ENCODE results near the gene CAP2.

Gene CAP2

GRCh38 chr6:17450832-17451231 lies 57.4 kb downstream of the CAP2 start:
- WGBS, 2 donors (ENCODE audit: extremely low coverage in 2 of 2, insufficient read length in 2 of 2, insufficient replicate concordance in 1 of 2): no CpG with 5 or more reads among the region's 5 CpGs
- H3K27ac ChIP-seq (replicated peaks; ENCODE audit: low read length): no peak overlapping the region
- no peak overlapping the region for H3K4me2 ChIP-seq (ENCODE audit: insufficient read depth, low read length, poor library complexity, severe bottlenecking)
- no peak overlapping the region for H4K91ac ChIP-seq (ENCODE audit: low read depth, low read length, poor library complexity)
- no peaks in the 10 kb centered on the region for H3K79me1 ChIP-seq (ENCODE audit: low read depth, low read length)
- H3K36me3 ChIP-seq (replicated peaks in 1 of 2; ENCODE audit: control insufficient read depth in 2 of 2, insufficient read depth in 2 of 2, low read length in 2 of 2): no peaks in the 10 kb centered on the region
- H3K18ac ChIP-seq (ENCODE audit: low read length): no peak overlapping the region
- no peak overlapping the region for H2AFZ ChIP-seq (ENCODE audit: low read length)
- H3K14ac ChIP-seq (ENCODE audit: low read length): no peak overlapping the region
- H3K4me1 ChIP-seq (ENCODE audit: control insufficient read depth in 2 of 2, insufficient read depth in 1 of 2, low read depth in 1 of 2, low read length in 2 of 2): peaks cover 0 to 4% of the 10 kb centered on the region in 2 donors
- H2BK12ac ChIP-seq (ENCODE audit: low read length): no peak overlapping the region
- no peak overlapping the region for H3K4ac ChIP-seq (ENCODE audit: low read length)
- no peak overlapping the region for H4K8ac ChIP-seq (ENCODE audit: low read depth, low read length)
- no peak overlapping the region for H3K23ac ChIP-seq (ENCODE audit: low read depth, low read length, poor library complexity)
- H2BK120ac ChIP-seq (ENCODE audit: low read depth, low read length): no peak overlapping the region
- H3K27me3 ChIP-seq (ENCODE audit: control insufficient read depth in 3 of 3, insufficient read depth in 3 of 3, low read depth in 1 of 3, low read length in 3 of 3): no peaks in the 10 kb centered on the region
- no peak overlapping the region for H3K4me3 ChIP-seq (ENCODE audit: low read length in 2 of 2)
- H3K9me3 ChIP-seq (replicated peaks in 1 of 2; ENCODE audit: control insufficient read depth in 2 of 2, insufficient read depth in 1 of 2, low read depth in 1 of 2, low read length in 2 of 2): no peaks in the 10 kb centered on the region
- H3K9ac ChIP-seq (ENCODE audit: low read depth, low read length, poor library complexity): no peak overlapping the region
- no peak overlapping the region for H2BK5ac ChIP-seq (ENCODE audit: low read length)
- DNase-seq (ENCODE audit: low spot score): no peak
- H2AK5ac ChIP-seq (ENCODE audit: low read depth, low read length): no peak overlapping the region
- no peak overlapping the region for H2BK15ac ChIP-seq (ENCODE audit: low read length)

GRCh38 chr6:17452096-17452495 lies 58.7 kb downstream of the CAP2 start:
- no CpG with 5 or more reads among the region's 6 CpGs for WGBS, 2 donors (ENCODE audit: extremely low coverage in 2 of 2, insufficient read length in 2 of 2, insufficient replicate concordance in 1 of 2)
- H3K23ac ChIP-seq (ENCODE audit: low read depth, low read length, poor library complexity): no peak overlapping the region
- H3K27me3 ChIP-seq (ENCODE audit: control insufficient read depth in 3 of 3, insufficient read depth in 3 of 3, low read depth in 1 of 3, low read length in 3 of 3): no peaks in the 10 kb centered on the region
- H3K4me3 ChIP-seq (ENCODE audit: low read length in 2 of 2): no peak overlapping the region
- H3K4me2 ChIP-seq (ENCODE audit: insufficient read depth, low read length, poor library complexity, severe bottlenecking): no peak overlapping the region
- no peak overlapping the region for H3K9ac ChIP-seq (ENCODE audit: low read depth, low read length, poor library complexity)
- H3K4me1 ChIP-seq (ENCODE audit: control insufficient read depth in 2 of 2, insufficient read depth in 1 of 2, low read depth in 1 of 2, low read length in 2 of 2): peaks cover 0 to 3% of the 10 kb centered on the region in 2 donors
- H3K36me3 ChIP-seq (replicated peaks in 1 of 2; ENCODE audit: control insufficient read depth in 2 of 2, insufficient read depth in 2 of 2, low read length in 2 of 2): no peaks in the 10 kb centered on the region
- H3K9me3 ChIP-seq (replicated peaks in 1 of 2; ENCODE audit: control insufficient read depth in 2 of 2, insufficient read depth in 1 of 2, low read depth in 1 of 2, low read length in 2 of 2): no peaks in the 10 kb centered on the region
- no peak overlapping the region for H3K14ac ChIP-seq (ENCODE audit: low read length)
- no peak overlapping the region for H2AFZ ChIP-seq (ENCODE audit: low read length)
- H3K18ac ChIP-seq (ENCODE audit: low read length): no peak overlapping the region
- H2BK12ac ChIP-seq (ENCODE audit: low read length): no peak overlapping the region
- H2AK5ac ChIP-seq (ENCODE audit: low read depth, low read length): no peak overlapping the region
- H4K91ac ChIP-seq (ENCODE audit: low read depth, low read length, poor library complexity): no peak overlapping the region
- H3K27ac ChIP-seq (replicated peaks; ENCODE audit: low read length): no peak overlapping the region
- H2BK15ac ChIP-seq (ENCODE audit: low read length): no peak overlapping the region
- no peak overlapping the region for H4K8ac ChIP-seq (ENCODE audit: low read depth, low read length)
- DNase-seq (ENCODE audit: low spot score): no peak
- no peak overlapping the region for H2BK5ac ChIP-seq (ENCODE audit: low read length)
- H2BK120ac ChIP-seq (ENCODE audit: low read depth, low read length): no peak overlapping the region
- no peaks in the 10 kb centered on the region for H3K79me1 ChIP-seq (ENCODE audit: low read depth, low read length)
- H3K4ac ChIP-seq (ENCODE audit: low read length): no peak overlapping the region

- Histone ChIP-seq H3K14ac (ENCODE audit: low read length) (no peak overlapping the region), H4K91ac (ENCODE audit: low read depth, low read length, poor library complexity) (no peak overlapping the region), H3K9me3 (replicated peaks in 1 of 2; ENCODE audit: control insufficient read depth in 2 of 2, insufficient read depth in 1 of 2, low read depth in 1 of 2, low read length in 2 of 2) (no peaks in the 10 kb centered on the region), H2BK5ac (ENCODE audit: low read length) (no peak overlapping the region), H3K36me3 (replicated peaks in 1 of 2; ENCODE audit: control insufficient read depth in 2 of 2, insufficient read depth in 2 of 2, low read length in 2 of 2) (no peaks in the 10 kb centered on the region), H3K79me1 (ENCODE audit: low read depth, low read length) (no peaks in the 10 kb centered on the region), H3K23ac (ENCODE audit: low read depth, low read length, poor library complexity) (no peak overlapping the region), H2BK120ac (ENCODE audit: low read depth, low read length) (no peak overlapping the region), H4K8ac (ENCODE audit: low read depth, low read length) (no peak overlapping the region), H2AFZ (ENCODE audit: low read length) (no peak overlapping the region), H3K27me3 (ENCODE audit: control insufficient read depth in 3 of 3, insufficient read depth in 3 of 3, low read depth in 1 of 3, low read length in 3 of 3) (no peaks in the 10 kb centered on the region), H3K18ac (ENCODE audit: low read length) (no peak overlapping the region), H3K9ac (ENCODE audit: low read depth, low read length, poor library complexity) (peak overlapping the region; percentile 13), H2AK5ac (ENCODE audit: low read depth, low read length) (no peak overlapping the region), H2BK15ac (ENCODE audit: low read length) (no peak overlapping the region), H3K4ac (ENCODE audit: low read length) (no peak overlapping the region), H3K27ac (replicated peaks; ENCODE audit: low read length) (no peak overlapping the region), H2BK12ac (ENCODE audit: low read length) (no peak overlapping the region), H3K4me2 (ENCODE audit: insufficient read depth, low read length, poor library complexity, severe bottlenecking) (no peak overlapping the region), H3K4me3 (ENCODE audit: low read length in 2 of 2) (no peak overlapping the region), H3K4me1 (ENCODE audit: control insufficient read depth in 2 of 2, insufficient read depth in 1 of 2, low read depth in 1 of 2, low read length in 2 of 2) (peaks cover 0 to 3% of the 10 kb centered on the region in 2 donors)
- no peak for DNase-seq (ENCODE audit: low spot score)
- WGBS, 2 donors (ENCODE audit: extremely low coverage in 2 of 2, insufficient read length in 2 of 2, insufficient replicate concordance in 1 of 2): no CpG with 5 or more reads among the region's 7 CpGs
Measured at GRCh38 chr6:17454316-17455005, 61.1 kb downstream of the CAP2 start.

GRCh38 chr6:17455919-17456318 lies 62.5 kb downstream of the CAP2 start:
- H3K9ac ChIP-seq (ENCODE audit: low read depth, low read length, poor library complexity): no peak overlapping the region
- no CpG with 5 or more reads among the region's 7 CpGs for WGBS, 2 donors (ENCODE audit: extremely low coverage in 2 of 2, insufficient read length in 2 of 2, insufficient replicate concordance in 1 of 2)

More at GRCh38 chr6:17455919-17456318, 62.5 kb downstream of the CAP2 start:
- Histone ChIP-seq H3K18ac (ENCODE audit: low read length) (no peak overlapping the region), H3K79me1 (ENCODE audit: low read depth, low read length) (no peaks in the 10 kb centered on the region), H2BK15ac (ENCODE audit: low read length) (no peak overlapping the region), H3K4me3 (ENCODE audit: low read length in 2 of 2) (no peak overlapping the region), H4K8ac (ENCODE audit: low read depth, low read length) (no peak overlapping the region), H3K36me3 (replicated peaks in 1 of 2; ENCODE audit: control insufficient read depth in 2 of 2, insufficient read depth in 2 of 2, low read length in 2 of 2) (no peaks in the 10 kb centered on the region), H3K27ac (replicated peaks; ENCODE audit: low read length) (no peak overlapping the region), H3K9me3 (replicated peaks in 1 of 2; ENCODE audit: control insufficient read depth in 2 of 2, insufficient read depth in 1 of 2, low read depth in 1 of 2, low read length in 2 of 2) (no peaks in the 10 kb centered on the region), H4K91ac (ENCODE audit: low read depth, low read length, poor library complexity) (no peak overlapping the region), H2BK120ac (ENCODE audit: low read depth, low read length) (no peak overlapping the region), H3K4ac (ENCODE audit: low read length) (no peak overlapping the region), H3K14ac (ENCODE audit: low read length) (no peak overlapping the region), H3K23ac (ENCODE audit: low read depth, low read length, poor library complexity) (no peak overlapping the region), H3K27me3 (ENCODE audit: control insufficient read depth in 3 of 3, insufficient read depth in 3 of 3, low read depth in 1 of 3, low read length in 3 of 3) (no peaks in the 10 kb centered on the region), H2BK12ac (ENCODE audit: low read length) (no peak overlapping the region), H3K4me2 (ENCODE audit: insufficient read depth, low read length, poor library complexity, severe bottlenecking) (no peak overlapping the region), H2BK5ac (ENCODE audit: low read length) (no peak overlapping the region), H2AFZ (ENCODE audit: low read length) (no peak overlapping the region), H2AK5ac (ENCODE audit: low read depth, low read length) (no peak overlapping the region), H3K4me1 (ENCODE audit: control insufficient read depth in 2 of 2, insufficient read depth in 1 of 2, low read depth in 1 of 2, low read length in 2 of 2) (peaks cover 0 to 3% of the 10 kb centered on the region in 2 donors)
- no peak for DNase-seq (ENCODE audit: low spot score)
